ENCODE results near the gene PTTG1. TPM values are rescaled to one million over a fixed set of nuclear protein-coding genes. Genes with fewer than 3 reads are reported as not detected.
A peak's percentile ranks its signal among the peaks of the same experiment; 100 is the strongest.

Gene PTTG1
- total and polyA plus RNA-seq, 2 donors (not counting 1 experiment from before 2014, with no cell fraction given), result 77.5 to 108 TPM

GRCh38 chr5:160398806-160399205, 22.8 kb upstream of the PTTG1 start:
- Histone ChIP-seq H3K4me3 (replicated peaks in 1 of 4; ENCODE audit: control extremely low read depth in 1 of 4, insufficient read depth in 1 of 4, low read depth in 3 of 4, low read length in 4 of 4) (peak overlapping the region; percentile 83 to 97 (median 88)), H4K20me1 (ENCODE audit: control insufficient read depth, extremely low read depth, insufficient read depth, low read length) (no peaks in the 10 kb centered on the region), H3K36me3 (ENCODE audit: control insufficient read depth, insufficient read depth, low read length) (no peaks in the 10 kb centered on the region), H3K9me3 (ENCODE audit: control insufficient read depth, insufficient read depth, low read depth, low read length) (no peaks in the 10 kb centered on the region), H3K9ac (ENCODE audit: insufficient read depth, low read length) (no peak overlapping the region), H2AFZ (ENCODE audit: low read length) (no peak overlapping the region), H3K4me2 (ENCODE audit: extremely low read depth, insufficient read depth, low read length) (peak overlapping the region; percentile 74), H3K27me3 (ENCODE audit: control insufficient read depth, insufficient read depth, low read length) (no peaks in the 10 kb centered on the region), H3K4me1 (ENCODE audit: control insufficient read depth, extremely low read depth, insufficient read depth, low read length) (peaks cover 2% of the 10 kb centered on the region), H3K79me2 (ENCODE audit: control insufficient read depth, insufficient read depth, low read length) (peaks cover 18% of the 10 kb centered on the region), H3K27ac (ENCODE audit: insufficient read depth, low read length) (no peak overlapping the region)
- TF ChIP-seq CTCF (conservative IDR thresholded peaks at IDR 0.05 in 1 of 2, IDR thresholded peaks at IDR 0.05 in 1 of 2; ENCODE audit: low read depth in 1 of 2, low read length in 2 of 2) (no peak), EZH2 (IDR thresholded peaks at IDR 0.05; ENCODE audit: low read length, missing control alignments) (no peak)
- DNase-seq (ENCODE audit: low read depth in 2 of 2), result peak; percentile 33 to 74

GRCh38 chr5:160399402-160400353, 22.0 kb upstream of the PTTG1 start, which contains the start of gene FAM200C:
Gene FAM200C (minus strand): TSS chr5:160400054. CDS start chr5:160395490, 4,564 bp downstream.
- Histone ChIP-seq H2AFZ (ENCODE audit: low read length) (peak within 1 kb of the TSS; percentile 86), H3K9ac (ENCODE audit: insufficient read depth, low read length) (peak within 1 kb of the TSS; percentile 97), H3K4me3 (replicated peaks in 1 of 4; ENCODE audit: control extremely low read depth in 1 of 4, insufficient read depth in 1 of 4, low read depth in 3 of 4, low read length in 4 of 4) (peak within 1 kb of the TSS; percentile 83 to 97 (median 88)), H3K9me3 (ENCODE audit: control insufficient read depth, insufficient read depth, low read depth, low read length) (no peaks in the 10 kb centered on the region), H3K4me2 (ENCODE audit: extremely low read depth, insufficient read depth, low read length) (peak within 1 kb of the TSS; percentile 89), H4K20me1 (ENCODE audit: control insufficient read depth, extremely low read depth, insufficient read depth, low read length) (no peaks in the 10 kb centered on the region), H3K27me3 (ENCODE audit: control insufficient read depth, insufficient read depth, low read length) (no peaks in the 10 kb centered on the region), H3K79me2 (ENCODE audit: control insufficient read depth, insufficient read depth, low read length) (peaks cover 18% of the 10 kb centered on the region), H3K36me3 (ENCODE audit: control insufficient read depth, insufficient read depth, low read length) (peaks cover 1% of the 10 kb centered on the region), H3K4me1 (ENCODE audit: control insufficient read depth, extremely low read depth, insufficient read depth, low read length) (peaks cover 2% of the 10 kb centered on the region), H3K27ac (ENCODE audit: insufficient read depth, low read length) (peak within 1 kb of the TSS; percentile 91)
- no peak for TF ChIP-seq EZH2 (IDR thresholded peaks at IDR 0.05; ENCODE audit: low read length, missing control alignments)
- no peak for TF ChIP-seq CTCF (conservative IDR thresholded peaks at IDR 0.05 in 1 of 2, IDR thresholded peaks at IDR 0.05 in 1 of 2; ENCODE audit: low read depth in 1 of 2, low read length in 2 of 2)
- DNase-seq (ENCODE audit: low read depth in 2 of 2), result peak; percentile 91 to 94

Measured in fibroblast of lung (primary cell).